GM12873 (cell line): ENCODE results near the gene APOD.

ENCODE experiments used
- CTCF ChIP-seq: IDR thresholded peaks from 2 replicates; pipeline ENCODE4 v1.5.1; 2012; ENCODE audit warnings: low read depth, mild to moderate bottlenecking, moderate library complexity, low read length, control low read depth; ENCODE audit not compliant: insufficient read depth; ENCODE audit errors: missing control alignments

Gene APOD

GRCh38 chr3:195553268-195553667 lies 30.5 kb downstream of the APOD start:
- TF ChIP-seq CTCF: no peak

GRCh38 chr3:195551381-195551978 lies 32.3 kb downstream of the APOD start:
- no peak for TF ChIP-seq CTCF

DNA sequence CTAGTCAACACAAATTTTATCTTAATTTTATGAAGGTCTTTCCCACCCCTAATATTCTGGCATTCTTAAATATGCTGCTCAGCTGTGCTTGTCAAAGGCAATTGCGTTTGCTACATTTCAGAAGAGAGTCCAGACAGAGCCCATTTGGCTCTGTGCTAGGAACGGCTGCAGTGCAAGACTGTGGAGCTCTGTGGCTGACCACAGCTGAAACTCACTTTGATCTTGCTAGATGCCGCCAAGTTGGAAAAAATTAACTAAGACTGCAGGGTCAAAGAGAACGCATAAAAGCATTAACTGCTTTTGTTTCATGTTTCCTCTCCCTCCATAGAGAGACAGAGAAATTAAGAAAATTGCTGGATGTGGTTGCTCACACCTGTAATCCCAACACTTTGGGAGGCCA lies 33.0 kb downstream of the APOD start:
- TF ChIP-seq CTCF: no peak

- TF ChIP-seq CTCF: no peak
Measured at GRCh38 chr3:195549931-195550519, 33.7 kb downstream of the APOD start.

DNA sequence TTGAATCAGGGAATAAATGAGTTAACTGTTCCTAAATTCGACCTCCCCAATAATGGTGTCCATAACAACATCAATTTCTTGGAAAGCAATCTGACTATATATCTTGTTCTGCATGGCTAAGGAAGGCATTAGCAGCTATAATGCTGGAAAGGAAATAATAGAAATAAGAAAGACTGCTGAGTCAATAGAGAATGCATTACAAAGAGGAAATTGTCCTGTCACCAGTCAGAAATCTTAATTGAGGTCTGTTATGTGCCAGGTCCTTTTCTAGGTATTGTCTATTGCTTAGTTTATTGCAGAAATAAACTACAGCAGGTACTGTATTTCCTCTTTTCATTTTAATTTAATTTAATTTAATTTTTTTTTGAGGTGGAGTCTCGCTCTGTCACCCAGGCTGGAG lies 34.8 kb downstream of the APOD start:
- no peak for TF ChIP-seq CTCF

- TF ChIP-seq CTCF: no peak
Measured at GRCh38 chr3:195548501-195548900, 35.2 kb downstream of the APOD start.

- no peak for TF ChIP-seq CTCF
Measured at GRCh38 chr3:195548006-195548405, 35.7 kb downstream of the APOD start.
